Lower leg skin (tissue), 3 donors: ENCODE results near the gene CWF19L1.
"Not testable (repeated sequence)": the region's sequence is repeated elsewhere in the genome, so short reads cannot be mapped to it uniquely, and the experiment has no call there.

Experiments
- POLR2A ChIP-seq, 2 donors: fragments of 450-650 bp; IDR thresholded peaks; one replicate each; pipeline ENCODE4 v1.6.1; 2016 to 2017; ENCODE audit warnings: antibody characterized with exemption in 2 of 2, mild to moderate bottlenecking in 1 of 2, moderate library complexity in 1 of 2
- TF ChIP-seq, protein P1 (sequence below), 3 donors: fragments of 450-650 bp; IDR thresholded peaks; one replicate each; pipeline ENCODE4 v1.5.1; 2016; ENCODE audit warnings: antibody characterized with exemption in 3 of 3, mild to moderate bottlenecking in 3 of 3, moderate library complexity in 2 of 3

DNA sequence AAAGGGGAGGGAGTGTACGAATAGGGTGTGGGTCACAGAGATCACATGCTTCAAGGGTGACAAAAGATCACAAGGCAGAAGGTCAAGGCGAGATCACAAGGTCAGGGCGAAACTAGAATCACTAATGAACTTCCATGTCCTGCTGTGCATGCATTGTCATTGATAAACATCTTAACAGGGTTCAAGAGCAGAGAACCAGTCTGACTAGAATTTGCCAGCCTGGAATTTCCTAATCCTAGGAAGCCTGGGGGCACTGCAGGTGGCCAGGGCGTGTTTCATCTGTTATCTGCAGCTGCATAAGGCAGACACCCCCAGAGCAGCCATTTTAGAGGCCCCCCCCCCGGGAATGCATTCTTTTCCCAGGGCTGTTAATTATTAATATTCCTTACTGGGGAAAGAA, 33.7 kb upstream of the CWF19L1 start:
- TF ChIP-seq, protein P1, sequence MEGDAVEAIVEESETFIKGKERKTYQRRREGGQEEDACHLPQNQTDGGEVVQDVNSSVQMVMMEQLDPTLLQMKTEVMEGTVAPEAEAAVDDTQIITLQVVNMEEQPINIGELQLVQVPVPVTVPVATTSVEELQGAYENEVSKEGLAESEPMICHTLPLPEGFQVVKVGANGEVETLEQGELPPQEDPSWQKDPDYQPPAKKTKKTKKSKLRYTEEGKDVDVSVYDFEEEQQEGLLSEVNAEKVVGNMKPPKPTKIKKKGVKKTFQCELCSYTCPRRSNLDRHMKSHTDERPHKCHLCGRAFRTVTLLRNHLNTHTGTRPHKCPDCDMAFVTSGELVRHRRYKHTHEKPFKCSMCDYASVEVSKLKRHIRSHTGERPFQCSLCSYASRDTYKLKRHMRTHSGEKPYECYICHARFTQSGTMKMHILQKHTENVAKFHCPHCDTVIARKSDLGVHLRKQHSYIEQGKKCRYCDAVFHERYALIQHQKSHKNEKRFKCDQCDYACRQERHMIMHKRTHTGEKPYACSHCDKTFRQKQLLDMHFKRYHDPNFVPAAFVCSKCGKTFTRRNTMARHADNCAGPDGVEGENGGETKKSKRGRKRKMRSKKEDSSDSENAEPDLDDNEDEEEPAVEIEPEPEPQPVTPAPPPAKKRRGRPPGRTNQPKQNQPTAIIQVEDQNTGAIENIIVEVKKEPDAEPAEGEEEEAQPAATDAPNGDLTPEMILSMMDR (IDR thresholded peaks at IDR 0.05) = not testable (repeated sequence)
- not testable (repeated sequence) for TF ChIP-seq POLR2A (IDR thresholded peaks at IDR 0.05)
